Fibroblast of skin of scalp (primary cell): ENCODE measurements around the gene CUX1. TPM values are rescaled to one million over a fixed set of nuclear protein-coding genes. Genes with fewer than 3 reads are reported as not detected.
A peak's percentile ranks its signal among the peaks of the same experiment; 100 is the strongest.
"Not testable (repeated sequence)": the region's sequence is repeated elsewhere in the genome, so short reads cannot be mapped to it uniquely, and the experiment has no call there.

ENCODE experiments used
- DNase-seq: peaks from one replicate; pipeline ENCODE4 v3.0.0-alpha.2; 2013
- polyA plus RNA-seq, 2 experiments: library from polyadenylated mRNA; unstranded; fragments of 120-200 nt; gene quantifications; one replicate each; pipeline ENCODE4 v1.2.1, GENCODE V29; 2013; ENCODE audit not compliant: insufficient read length in 2 of 2

CUX1 gene, protein sequence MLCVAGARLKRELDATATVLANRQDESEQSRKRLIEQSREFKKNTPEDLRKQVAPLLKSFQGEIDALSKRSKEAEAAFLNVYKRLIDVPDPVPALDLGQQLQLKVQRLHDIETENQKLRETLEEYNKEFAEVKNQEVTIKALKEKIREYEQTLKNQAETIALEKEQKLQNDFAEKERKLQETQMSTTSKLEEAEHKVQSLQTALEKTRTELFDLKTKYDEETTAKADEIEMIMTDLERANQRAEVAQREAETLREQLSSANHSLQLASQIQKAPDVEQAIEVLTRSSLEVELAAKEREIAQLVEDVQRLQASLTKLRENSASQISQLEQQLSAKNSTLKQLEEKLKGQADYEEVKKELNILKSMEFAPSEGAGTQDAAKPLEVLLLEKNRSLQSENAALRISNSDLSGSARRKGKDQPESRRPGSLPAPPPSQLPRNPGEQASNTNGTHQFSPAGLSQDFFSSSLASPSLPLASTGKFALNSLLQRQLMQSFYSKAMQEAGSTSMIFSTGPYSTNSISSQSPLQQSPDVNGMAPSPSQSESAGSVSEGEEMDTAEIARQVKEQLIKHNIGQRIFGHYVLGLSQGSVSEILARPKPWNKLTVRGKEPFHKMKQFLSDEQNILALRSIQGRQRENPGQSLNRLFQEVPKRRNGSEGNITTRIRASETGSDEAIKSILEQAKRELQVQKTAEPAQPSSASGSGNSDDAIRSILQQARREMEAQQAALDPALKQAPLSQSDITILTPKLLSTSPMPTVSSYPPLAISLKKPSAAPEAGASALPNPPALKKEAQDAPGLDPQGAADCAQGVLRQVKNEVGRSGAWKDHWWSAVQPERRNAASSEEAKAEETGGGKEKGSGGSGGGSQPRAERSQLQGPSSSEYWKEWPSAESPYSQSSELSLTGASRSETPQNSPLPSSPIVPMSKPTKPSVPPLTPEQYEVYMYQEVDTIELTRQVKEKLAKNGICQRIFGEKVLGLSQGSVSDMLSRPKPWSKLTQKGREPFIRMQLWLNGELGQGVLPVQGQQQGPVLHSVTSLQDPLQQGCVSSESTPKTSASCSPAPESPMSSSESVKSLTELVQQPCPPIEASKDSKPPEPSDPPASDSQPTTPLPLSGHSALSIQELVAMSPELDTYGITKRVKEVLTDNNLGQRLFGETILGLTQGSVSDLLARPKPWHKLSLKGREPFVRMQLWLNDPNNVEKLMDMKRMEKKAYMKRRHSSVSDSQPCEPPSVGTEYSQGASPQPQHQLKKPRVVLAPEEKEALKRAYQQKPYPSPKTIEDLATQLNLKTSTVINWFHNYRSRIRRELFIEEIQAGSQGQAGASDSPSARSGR (N-terminal part only)
- 36.4 TPM for polyA plus RNA-seq (2013, experiment 1 of 2; ENCODE audit: insufficient read length)
- 47.1 TPM for polyA plus RNA-seq (2013, experiment 2 of 2; ENCODE audit: insufficient read length)

DNA sequence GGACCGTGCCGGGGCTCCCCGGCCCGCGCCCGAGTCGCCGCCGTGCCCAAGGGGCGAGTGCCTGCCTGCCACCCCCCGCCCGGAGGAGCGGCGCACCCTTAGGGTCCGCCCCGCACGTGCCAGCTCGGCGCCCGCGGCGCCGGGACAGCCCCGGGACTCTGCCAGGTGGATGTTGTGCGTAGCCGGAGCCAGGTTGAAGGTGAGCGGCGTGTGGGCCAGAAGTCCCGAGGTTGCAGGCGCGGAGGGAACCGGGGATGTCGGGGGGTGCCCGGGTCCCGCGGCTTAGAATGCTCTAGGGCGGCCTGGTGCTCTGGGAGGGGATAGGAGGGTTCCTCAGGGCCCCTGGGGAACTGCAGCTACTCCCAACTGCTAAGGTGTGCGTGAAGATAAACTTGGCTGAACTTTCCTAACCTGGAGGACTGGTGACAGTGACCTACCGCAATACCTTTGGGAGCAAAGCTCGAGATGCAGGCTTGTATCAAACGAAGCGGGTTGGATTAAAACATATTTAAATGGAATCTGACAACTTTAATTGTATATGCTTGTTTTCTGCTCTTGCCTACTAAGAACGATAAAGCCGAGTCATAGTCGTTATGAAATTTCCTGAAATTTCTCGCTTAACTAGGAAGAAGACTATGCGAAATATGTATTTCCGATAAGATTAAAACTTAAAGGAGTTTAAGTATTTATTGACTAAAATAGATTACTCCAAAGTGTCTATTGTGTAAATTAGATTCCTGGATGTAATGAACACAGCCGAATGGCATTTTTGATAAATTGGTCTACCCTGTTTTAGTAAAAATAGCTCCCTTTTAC, at the start of gene CUX1:
Gene CUX1 (plus strand): TSS at position 156 of the 816 bp plus-strand sequence. CDS start 14 bp downstream, at position 170.
- DNase-seq: no peak

DNA sequence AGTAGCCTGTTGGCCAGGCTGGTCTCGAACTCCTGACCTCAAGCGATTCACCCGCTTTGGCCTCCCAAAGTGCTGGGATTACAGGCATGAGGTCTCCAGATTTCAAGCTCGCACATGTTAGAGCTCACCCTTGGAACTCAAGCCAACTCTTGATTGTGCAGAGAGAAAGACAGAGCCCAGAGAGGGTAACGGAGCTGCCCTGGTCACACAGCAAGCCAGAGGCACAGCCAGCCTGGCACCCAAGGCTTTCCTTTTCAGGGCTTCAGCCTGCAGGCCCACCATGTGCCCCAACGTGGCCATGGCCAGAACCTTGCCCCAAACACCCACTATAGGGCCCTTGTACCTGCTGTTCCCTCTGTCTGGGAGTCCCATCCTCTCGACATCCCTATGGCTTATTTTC, 49.1 kb upstream of the CUX1 start:
- DNase-seq: no peak

DNA sequence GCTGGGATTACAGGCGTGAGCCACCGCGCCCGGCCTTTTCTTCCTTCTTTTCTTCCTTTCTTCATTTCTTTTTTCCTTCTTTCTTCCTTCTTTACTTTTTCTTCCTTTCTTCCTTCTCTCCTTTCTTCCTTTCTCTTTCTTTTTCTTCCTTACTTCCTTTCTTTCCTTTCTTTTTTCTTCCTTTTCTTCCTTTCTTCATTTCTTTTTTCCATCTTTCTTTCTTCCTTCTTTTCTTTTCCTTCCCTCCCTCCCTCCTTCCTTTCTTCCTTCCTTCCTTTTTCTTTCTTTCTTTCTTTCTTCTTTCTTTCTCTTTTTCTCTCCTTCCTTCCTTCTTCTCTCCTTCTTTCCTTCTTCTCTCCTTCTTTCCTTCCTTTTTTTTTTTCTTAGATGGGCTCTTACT, 47.0 kb upstream of the CUX1 start:
- no peak for DNase-seq

DNA sequence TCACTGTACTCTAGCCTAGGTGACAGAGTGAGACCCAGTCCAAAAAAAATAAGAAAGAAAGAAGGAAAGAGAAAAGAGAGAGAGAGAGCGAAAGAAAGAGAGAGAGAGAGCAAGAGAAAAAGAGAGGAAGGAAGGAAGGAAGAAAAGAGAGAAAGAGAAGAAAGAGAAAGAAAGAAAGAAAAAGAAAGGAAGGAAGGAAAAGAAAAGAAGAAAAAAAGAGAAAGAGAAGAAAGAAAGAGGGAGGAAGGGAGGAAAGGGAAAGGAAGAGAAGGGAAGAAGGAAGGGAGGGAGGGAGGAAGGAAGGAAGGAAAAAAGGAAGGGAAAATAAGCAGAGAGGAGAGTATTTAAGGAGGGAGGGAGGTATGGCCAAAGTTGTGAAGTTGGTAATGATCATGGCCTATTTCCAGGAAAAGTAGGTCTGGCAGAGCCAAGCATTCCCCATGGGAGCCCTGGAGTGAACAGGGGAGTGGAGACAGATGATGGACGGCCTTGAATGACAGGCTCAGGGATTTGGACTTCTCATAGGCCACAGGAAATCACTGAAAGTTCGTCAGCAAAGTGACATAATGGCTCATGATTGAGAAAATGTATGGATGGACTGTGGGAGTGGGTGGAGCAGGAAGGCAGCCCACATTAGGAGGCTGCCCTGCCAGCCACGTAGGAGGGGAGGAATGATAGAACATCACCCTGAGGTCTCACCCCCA, 44.8 kb upstream of the CUX1 start:
- DNase-seq: no peak

DNA sequence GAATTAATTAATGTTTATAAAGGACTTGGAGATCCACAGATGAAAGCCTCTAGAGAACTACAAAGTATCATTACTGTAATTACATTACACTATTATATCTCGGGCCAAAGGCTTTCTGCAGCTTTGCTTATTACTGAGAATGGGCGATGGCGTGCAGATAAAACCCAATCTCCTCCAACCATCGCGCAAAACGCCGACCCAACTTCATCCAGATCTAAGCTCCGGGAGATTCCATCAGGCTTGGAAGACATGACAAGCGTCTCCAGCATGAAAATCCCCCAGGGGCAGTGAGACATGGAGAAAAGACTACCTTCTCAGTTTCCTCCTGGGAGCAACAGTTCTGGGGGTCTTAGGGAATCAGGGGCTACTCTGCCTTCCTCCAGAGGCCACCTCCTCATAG, 42.2 kb upstream of the CUX1 start:
- no peak for DNase-seq

DNA sequence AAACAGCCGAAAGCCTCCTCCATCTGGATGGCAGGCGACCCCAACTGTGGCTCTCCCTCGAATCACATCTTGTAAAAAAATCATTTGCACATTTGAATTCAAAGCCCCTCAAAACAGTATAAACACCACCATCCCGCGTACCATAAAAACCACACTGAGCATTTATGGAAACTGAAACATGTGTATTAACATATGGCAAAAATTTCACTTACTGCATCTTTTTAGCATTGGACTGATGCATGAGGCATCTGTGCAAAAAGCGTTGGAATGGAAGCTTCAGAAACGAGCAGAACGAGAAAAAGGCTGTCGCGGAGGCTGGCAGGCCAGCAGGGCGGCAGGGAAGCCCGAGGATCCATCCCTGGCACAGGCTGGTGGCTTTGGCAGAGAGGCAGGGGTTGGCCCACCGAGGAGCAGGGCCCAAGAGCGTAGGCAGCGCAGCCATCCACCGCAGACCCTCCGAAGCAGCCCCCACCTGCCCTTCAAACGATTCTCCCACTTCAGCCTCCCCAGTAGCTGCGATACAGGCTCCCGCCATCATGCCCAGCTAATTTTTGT, 39.3 kb upstream of the CUX1 start:
- DNase-seq: no peak

DNA sequence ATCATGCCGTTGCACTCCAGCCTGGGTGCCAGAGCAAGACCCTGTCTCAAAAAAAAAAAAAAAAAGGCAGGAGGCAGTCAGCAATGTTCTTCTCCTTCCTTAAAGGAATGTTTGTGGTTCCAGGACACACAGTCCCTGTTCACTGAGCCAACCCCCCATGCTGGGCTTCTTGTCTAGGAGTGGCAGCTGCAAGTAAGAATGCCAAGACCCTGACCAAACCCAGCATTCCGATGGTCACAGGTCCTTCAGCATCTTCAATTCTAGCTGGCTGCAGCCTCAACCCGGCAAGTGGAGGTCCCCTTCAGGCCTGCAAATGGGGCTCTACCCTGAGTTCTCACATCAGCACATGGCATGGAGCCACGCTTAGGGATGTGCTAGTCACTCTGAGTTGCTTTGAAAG, 38.2 kb upstream of the CUX1 start:
- DNase-seq: no peak

DNA sequence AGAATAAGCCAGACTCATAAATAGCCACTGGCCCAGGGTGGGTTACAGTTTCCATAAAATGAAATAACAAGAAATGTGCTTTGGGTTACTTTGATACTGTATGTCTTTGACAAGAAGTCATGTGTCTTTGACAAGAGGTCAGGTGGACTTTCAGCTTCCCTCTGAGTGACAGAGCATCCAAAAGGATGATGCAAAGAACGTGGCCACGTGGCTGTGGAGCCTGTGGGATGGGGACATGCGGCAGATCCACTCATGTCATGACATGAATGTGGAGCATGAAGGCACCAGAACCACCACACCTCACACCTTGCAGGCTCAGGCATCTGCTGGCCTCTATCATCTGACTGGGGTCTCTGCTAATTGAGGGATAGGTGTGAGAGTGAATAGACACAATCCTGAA, 37.1 kb upstream of the CUX1 start:
- DNase-seq: no peak

DNA sequence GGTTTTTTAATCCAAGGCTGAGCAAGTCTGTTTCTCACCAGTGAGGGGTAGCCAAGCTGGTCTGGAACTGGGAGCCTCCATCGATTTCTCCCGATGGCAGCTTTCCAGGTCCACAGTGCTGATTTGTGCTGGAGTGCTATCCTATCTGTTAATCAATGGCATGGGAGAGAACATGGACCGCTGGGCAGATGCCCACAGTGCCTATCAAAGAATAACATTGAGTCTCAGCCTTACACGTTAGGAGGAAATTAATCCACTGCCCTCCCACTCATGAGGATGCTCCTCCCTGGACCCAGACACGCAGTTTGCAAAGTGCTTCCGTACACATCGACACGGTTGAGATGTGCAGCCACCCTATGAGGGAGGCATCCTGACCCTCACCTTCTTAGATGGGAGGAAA, 36.0 kb upstream of the CUX1 start:
- DNase-seq: no peak

DNA sequence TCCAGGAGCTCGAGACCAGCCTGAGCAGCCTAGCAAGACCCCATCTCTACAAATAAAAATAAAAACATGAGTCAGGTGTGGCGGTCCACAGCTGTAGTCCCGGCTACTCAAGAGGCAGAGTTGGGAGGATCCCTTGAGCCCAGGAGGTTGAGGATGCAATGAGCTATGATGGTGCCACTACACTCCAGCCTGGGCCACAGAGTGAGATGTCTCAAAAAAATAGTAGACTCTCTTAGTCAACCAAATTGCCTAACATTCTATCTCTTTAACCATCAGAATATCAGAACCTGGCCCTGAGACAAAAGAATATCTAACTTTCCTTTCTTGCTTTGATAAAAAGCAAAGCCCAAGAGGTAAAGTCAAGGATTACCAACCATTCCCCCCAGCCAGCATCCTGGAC, 35.0 kb upstream of the CUX1 start:
- DNase-seq: no peak

DNA sequence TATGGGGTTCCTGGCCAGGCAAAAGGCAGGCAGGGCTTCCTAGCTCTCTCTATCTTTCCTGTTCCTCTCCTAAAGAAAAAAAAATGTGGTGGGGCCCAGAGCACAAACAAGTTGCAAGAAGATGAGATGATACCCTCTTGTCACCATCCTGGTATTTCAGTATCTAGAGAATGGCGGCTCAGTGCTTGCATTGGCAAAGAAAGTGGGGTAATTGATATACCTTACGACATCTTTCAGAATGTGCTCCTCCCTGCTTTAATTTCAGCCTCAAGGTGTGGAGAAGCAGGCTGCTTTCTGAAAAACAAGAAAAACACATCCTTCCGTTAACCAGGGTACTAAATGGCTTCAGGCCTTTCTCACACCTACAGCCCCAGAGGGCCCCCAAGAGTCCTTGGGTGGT, 34.5 kb upstream of the CUX1 start:
- no peak for DNase-seq

DNA sequence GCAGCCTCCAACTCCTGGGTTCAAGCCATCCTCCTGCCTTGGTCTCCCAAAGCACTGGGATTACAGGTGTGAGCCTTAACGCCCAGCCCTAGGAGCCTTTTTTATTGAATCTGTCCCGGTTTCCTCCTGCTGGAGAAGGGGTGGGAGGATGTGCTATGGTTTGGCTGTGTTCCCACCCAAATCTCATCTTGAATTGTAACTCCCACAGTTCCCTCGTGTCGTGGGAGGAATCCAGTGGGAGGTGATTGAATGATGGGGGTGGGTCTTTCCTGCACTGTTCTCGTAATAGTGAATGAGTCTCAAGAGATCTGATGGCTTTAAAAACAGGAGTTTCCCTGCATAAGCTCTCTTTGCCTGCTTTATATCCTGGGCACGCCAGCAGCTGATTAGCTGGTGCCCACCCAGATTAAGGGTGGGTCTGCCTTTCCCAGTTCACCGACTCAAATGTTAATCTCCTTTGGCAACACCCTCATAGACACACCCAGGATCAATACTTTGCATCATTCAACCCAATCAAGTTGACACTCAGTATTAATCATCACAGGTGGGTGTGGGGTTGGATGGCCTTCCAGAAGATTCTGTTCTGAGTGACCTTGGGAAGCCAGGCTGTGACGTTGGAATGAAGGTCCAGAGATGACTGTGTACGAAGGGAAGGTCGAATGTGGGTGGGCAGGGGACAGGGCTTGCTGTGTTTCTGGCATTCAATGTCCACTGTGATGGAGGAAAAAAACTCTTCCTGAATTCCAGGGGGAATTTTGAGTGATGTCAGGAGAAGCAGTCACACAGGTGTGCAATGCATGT, 33.8 kb upstream of the CUX1 start:
- DNase-seq: no peak

DNA sequence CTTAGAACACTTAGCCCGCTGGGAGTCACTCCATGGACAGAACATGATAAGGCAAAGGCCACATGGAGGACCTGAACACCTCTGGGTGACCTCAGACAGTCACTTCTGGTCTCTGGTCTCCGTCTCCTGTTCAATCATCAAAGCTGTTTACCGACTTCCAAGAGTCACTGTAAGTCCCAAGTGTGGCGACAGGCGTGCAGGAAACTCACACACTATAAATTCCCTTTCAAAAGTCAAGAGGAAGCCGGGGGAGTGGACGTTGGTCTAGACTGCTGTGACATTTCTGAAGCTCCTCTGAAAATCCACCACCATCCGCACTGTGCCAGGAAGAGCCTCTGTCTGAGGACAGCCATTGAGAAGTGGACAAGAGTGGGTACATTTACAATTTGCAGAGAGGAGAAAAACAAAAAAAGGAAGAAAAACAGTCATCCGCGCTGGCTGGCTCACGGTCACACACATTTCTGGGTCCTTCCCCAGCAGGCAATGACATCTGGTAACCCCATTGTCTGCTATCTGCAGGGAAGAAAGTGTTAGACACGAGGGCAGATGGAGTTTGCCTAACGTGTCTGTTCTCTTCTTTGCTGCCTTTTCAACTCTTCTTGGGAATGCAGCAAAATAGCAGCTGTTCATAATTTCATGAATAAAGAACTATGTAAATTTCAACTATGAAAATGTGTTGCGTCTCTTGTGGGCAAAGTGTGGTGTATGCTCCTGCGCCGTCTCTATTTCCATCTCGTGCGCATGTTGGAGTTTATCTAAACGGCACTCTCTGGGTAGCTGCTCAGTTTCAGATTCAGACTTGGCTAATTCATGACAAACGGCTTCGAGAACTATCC, 32.9 kb upstream of the CUX1 start:
- DNase-seq: peak; percentile 12

DNA sequence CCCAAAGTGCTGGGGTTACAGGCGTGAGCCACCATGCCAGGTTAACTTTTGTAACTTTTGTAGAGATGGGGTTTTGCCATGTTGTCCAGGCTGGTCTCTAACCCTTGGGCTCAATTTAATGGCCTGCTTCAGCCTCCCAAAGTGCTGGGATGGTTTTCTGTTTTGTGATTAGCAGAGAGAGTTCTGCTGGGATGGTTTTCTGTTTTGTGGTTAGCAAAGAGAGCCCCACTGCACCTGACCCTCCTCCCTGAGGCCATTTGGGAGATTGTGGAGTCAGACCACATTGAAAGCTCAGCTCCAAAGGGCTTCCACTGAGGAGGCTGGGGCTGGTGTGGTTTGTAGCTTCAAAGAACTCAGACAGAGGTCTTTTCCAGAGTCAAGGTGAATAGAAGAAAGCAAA, 29.6 kb upstream of the CUX1 start:
- DNase-seq: no peak

DNA sequence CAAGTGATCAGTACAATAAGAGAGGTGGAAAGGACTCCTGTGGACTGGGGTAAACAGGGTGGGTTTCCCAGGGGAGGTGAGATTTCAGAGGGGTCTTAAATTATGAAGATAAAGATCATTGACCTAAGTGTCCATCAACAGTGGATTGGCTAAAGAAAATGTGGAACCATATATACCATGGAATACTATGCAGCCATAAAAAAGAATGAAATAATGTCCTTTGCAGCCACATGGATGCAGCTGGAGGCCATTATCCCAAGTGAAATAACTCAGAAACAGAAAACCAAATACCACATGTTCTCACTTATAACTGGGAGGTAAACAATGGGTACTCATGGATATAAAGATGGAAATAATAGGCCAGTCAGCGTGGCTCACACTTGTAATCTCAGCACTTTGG, 28.9 kb upstream of the CUX1 start:
- DNase-seq: no peak

DNA sequence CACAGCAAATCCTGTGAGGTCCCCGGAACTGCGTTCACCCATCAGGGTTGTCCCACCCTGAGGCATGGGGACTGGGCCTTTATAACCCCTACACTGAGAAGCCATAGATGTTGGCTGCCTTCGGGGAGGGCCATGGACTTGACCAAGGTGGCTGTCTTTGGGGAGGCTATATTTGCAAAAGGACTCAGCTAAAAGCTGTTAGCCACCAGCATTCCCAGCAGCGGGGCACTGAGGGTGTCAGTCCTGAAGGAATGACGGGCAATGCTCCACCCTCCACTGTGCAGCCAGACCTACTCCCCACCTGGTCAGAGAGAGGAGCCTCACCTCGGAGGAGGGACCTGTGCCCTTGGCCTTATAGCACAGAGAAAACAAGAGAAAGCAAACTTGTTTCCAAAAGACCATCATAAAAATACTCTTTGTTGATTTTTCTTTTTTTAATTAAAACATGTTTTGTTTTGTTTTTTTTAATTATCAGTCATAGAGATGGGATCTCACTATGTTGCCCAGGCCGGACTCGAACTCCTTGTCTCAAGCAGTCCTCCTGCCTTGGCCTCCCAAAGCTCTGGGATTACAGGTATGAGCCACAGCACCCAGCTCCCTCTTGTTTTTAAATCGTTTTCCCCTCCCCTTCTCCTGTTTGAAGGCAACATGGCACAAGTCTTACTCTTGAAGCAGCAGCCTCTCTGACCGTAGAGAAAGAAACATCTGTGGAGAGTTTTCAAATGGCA, 26.7 kb upstream of the CUX1 start:
- DNase-seq: no peak

DNA sequence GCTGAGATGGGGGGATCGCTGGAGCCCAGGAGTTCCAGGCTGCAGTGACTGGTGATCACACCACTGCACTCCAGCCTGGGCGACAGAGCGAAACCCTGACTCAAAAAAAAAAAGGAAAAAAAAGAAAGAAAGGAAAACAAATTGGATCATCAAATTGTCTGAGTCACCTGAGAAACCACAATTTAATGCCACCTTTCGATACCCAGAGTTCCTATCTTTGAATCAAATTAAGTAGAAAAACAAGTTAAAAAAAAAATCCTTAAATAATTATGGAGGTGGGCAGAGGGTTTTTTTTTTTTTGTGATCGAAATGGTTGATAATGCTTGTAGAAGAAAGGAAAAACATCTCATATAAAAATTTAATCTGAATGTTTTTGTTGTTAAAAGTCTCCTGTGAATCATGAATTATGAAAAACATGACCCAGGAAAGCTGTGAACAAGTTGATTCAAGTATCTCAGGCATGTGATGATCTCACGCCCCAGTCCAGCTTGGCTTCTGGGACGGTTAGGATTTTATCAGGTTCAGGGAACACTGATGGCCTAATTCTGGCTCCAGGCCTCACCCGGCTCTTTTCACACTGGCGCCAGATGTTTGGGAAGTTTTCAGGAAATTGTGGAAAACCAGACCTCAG, 25.3 kb upstream of the CUX1 start:
- peak; percentile 80 for DNase-seq

DNA sequence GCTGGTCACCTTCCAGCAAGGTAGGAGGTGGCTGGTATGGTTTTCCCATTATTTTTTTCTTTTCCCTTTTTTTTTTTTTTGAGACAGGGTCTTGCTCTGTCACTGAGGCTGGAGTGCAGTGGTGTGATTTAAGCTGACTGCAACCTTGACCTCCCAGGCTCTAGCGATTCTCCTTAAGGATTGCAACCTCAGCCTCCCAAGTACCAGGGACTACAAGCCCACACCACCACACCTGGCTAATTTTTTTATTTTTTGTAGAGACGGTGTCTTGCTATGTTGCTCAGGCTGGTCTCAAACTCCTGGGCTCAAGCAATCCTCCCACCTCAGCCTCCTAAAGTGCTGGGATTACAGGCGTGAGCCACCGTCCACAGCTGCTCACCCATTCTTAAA, 24.7 kb upstream of the CUX1 start:
- not testable (repeated sequence) for DNase-seq
